SK-N-DZ (cell line): ENCODE data around the gene ATXN7L2.

Experiments
- DNase-seq: peaks from one replicate; pipeline ENCODE4 v3.0.0-alpha.2; 2015; ENCODE audit warnings: low spot score

ATXN7L2 gene

GRCh38 chr1:109474697-109475096, 9.0 kb upstream of the ATXN7L2 start:
- DNase-seq, result no peak

GRCh38 chr1:109475261-109475660, 8.4 kb upstream of the ATXN7L2 start:
- DNase-seq, result no peak

- no peak for DNase-seq
These were observed 6.9 kb upstream of the ATXN7L2 start for GRCh38 chr1:109476825-109477224.

- DNase-seq, result no peak
These were observed 5.9 kb upstream of the ATXN7L2 start for GRCh38 chr1:109477821-109478220.

- DNase-seq, result no peak
These were observed 4.9 kb upstream of the ATXN7L2 start for GRCh38 chr1:109478806-109479205.

- DNase-seq, result no peak
These were observed 4.4 kb upstream of the ATXN7L2 start for GRCh38 chr1:109479311-109479710.

GRCh38 chr1:109479901-109480300, 3.8 kb upstream of the ATXN7L2 start:
- no peak for DNase-seq

- no peak for DNase-seq
These were observed 2.1 kb upstream of the ATXN7L2 start for GRCh38 chr1:109481646-109482045.

GRCh38 chr1:109482242-109482641, 1.5 kb upstream of the ATXN7L2 start:
- DNase-seq, result no peak

- peak; percentile 88 for DNase-seq
These were observed 674 bp upstream of the ATXN7L2 start for GRCh38 chr1:109482791-109483671.

- DNase-seq, result peak; percentile 40
These were observed 842 bp downstream of the ATXN7L2 start for GRCh38 chr1:109484519-109484975.

- peak; percentile 24 for DNase-seq
These were observed 1.3 kb downstream of the ATXN7L2 start for GRCh38 chr1:109485001-109485400.

- no peak for DNase-seq
These were observed 3.6 kb downstream of the ATXN7L2 start for GRCh38 chr1:109487261-109487660.

GRCh38 chr1:109488201-109488600, 4.5 kb downstream of the ATXN7L2 start:
- no peak for DNase-seq

- no peak for DNase-seq
These were observed 5.0 kb downstream of the ATXN7L2 start for GRCh38 chr1:109488696-109489095.

GRCh38 chr1:109490029-109490933, 6.6 kb downstream of the ATXN7L2 start:
- DNase-seq, result peak; percentile 57

GRCh38 chr1:109490934-109491302, 7.2 kb downstream of the ATXN7L2 start:
- DNase-seq, result no peak

GRCh38 chr1:109491372-109491771, 7.7 kb downstream of the ATXN7L2 start:
- DNase-seq, result no peak

- no peak for DNase-seq
These were observed 9.1 kb downstream of the ATXN7L2 start for GRCh38 chr1:109492779-109493178.

- DNase-seq, result no peak
These were observed 9.5 kb downstream of the ATXN7L2 start for GRCh38 chr1:109493227-109493626.

- peak; percentile 87 for DNase-seq
These were observed 10.3 kb downstream of the ATXN7L2 start, which contains the start of gene CYB561D1 for GRCh38 chr1:109493805-109494539. Gene CYB561D1 (plus strand): TSS chr1:109494094. CDS start chr1:109494140, 46 bp downstream.

GRCh38 chr1:109495738-109496137, 12.0 kb downstream of the ATXN7L2 start:
- DNase-seq, result no peak
